ENCODE data around the gene SCGN.

The SCGN gene

DNA sequence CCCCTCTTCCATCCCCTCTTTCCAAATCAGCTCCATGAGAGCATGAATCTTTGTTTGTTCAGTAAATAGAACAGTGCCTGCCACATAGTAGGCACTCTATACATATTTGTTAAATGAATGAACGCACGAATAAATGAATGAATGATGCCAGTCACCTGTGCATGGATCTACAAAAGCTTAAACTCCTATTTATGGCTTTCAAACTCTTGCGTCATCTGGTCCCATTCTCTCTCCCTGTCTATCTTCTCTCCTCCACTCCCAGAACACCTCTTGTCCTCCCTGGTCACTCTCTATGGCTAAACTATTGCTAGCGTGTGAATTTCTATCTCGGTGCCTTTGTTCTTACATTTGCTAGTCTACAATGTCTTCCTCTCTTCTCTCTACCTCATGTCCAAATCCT lies 24.8 kb downstream of the SCGN start:
- TF ChIP-seq POLR2AphosphoS5 (IDR thresholded peaks at IDR 0.05; ENCODE audit: low read depth, low read length) (no peak), FOXP2 (optimal IDR thresholded peaks at IDR 0.05; ENCODE audit: borderline replicate concordance, extremely low read depth, extremely low read length, insufficient read depth) (no peak), SIN3A (IDR thresholded peaks at IDR 0.05; ENCODE audit: borderline replicate concordance, insufficient read depth, low read length) (no peak), TAF1 (IDR thresholded peaks at IDR 0.05; ENCODE audit: borderline replicate concordance, insufficient read depth, low read length) (no peak)
- TF ChIP-seq, protein P1, sequence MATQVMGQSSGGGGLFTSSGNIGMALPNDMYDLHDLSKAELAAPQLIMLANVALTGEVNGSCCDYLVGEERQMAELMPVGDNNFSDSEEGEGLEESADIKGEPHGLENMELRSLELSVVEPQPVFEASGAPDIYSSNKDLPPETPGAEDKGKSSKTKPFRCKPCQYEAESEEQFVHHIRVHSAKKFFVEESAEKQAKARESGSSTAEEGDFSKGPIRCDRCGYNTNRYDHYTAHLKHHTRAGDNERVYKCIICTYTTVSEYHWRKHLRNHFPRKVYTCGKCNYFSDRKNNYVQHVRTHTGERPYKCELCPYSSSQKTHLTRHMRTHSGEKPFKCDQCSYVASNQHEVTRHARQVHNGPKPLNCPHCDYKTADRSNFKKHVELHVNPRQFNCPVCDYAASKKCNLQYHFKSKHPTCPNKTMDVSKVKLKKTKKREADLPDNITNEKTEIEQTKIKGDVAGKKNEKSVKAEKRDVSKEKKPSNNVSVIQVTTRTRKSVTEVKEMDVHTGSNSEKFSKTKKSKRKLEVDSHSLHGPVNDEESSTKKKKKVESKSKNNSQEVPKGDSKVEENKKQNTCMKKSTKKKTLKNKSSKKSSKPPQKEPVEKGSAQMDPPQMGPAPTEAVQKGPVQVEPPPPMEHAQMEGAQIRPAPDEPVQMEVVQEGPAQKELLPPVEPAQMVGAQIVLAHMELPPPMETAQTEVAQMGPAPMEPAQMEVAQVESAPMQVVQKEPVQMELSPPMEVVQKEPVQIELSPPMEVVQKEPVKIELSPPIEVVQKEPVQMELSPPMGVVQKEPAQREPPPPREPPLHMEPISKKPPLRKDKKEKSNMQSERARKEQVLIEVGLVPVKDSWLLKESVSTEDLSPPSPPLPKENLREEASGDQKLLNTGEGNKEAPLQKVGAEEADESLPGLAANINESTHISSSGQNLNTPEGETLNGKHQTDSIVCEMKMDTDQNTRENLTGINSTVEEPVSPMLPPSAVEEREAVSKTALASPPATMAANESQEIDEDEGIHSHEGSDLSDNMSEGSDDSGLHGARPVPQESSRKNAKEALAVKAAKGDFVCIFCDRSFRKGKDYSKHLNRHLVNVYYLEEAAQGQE (IDR thresholded peaks at IDR 0.05; ENCODE audit: insufficient read depth in 1 of 2, low read depth in 2 of 2, low read length in 2 of 2) = no peak

DNA sequence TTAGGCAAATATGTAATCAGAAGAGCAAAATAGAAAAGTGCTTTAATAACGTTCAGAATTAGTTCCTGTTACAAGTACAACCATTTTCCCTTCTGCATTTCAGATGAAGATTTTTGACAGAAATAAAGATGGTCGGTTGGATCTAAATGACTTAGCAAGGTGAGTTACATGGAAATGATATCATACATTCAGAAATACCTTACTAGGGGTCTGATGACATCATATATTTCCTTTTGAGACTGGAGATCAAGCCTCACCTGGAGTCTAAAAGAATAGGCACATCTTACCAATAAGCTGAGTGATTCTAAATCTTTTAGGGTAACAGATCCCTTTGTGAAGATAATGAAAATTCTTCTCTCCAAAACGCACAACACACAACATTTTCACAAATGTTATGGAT lies 29.8 kb downstream of the SCGN start:
- TF ChIP-seq, protein P1 (IDR thresholded peaks at IDR 0.05; ENCODE audit: insufficient read depth in 1 of 2, low read depth in 2 of 2, low read length in 2 of 2) = no peak
- TF ChIP-seq POLR2AphosphoS5 (IDR thresholded peaks at IDR 0.05; ENCODE audit: low read depth, low read length) (no peak), FOXP2 (optimal IDR thresholded peaks at IDR 0.05; ENCODE audit: borderline replicate concordance, extremely low read depth, extremely low read length, insufficient read depth) (no peak), SIN3A (IDR thresholded peaks at IDR 0.05; ENCODE audit: borderline replicate concordance, insufficient read depth, low read length) (no peak), TAF1 (IDR thresholded peaks at IDR 0.05; ENCODE audit: borderline replicate concordance, insufficient read depth, low read length) (no peak)

DNA sequence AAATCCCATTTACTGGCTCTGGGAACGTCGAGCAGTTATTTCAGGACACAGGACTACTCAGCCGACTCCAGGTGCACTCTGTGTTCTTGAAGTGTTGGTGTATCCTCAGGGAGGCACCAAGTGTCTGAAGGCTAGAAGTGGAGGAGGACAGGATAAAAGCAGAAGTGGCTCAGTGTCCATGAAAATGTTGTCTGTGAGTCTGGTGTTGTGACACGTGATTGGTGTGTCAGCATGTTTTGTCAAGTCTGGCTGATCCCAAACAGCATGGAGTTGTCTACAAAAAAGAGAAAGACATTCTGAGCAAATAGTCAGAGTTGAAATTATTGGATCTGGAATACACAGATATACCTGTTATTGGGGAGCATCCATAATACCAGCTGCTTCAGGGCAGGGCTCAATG lies 30.3 kb downstream of the SCGN start:
- TF ChIP-seq FOXP2 (optimal IDR thresholded peaks at IDR 0.05; ENCODE audit: borderline replicate concordance, extremely low read depth, extremely low read length, insufficient read depth) = no peak

DNA sequence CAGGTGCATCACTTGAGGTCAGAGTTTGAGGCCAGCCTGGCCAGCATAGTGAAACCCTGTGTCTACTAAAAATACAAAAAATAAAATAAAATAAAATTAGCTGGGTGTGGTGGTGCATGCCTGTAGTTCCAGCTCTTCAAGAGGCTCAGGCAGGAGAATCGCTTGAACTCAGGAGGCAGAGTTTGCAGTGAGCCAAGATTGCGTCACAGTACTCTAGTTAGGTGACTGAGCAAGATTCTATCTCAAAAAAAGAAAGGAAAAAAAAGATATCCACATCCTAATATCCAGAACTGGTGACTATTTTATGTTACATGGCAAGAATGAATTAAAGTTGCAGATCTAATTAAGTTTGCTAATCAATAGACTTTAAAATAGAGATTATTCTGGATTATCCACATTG lies 32.5 kb downstream of the SCGN start:
- TF ChIP-seq FOXP2 (optimal IDR thresholded peaks at IDR 0.05; ENCODE audit: borderline replicate concordance, extremely low read depth, extremely low read length, insufficient read depth) = no peak
- no peak for TF ChIP-seq TAF1 (IDR thresholded peaks at IDR 0.05; ENCODE audit: borderline replicate concordance, insufficient read depth, low read length)
- TF ChIP-seq, protein P1 (IDR thresholded peaks at IDR 0.05; ENCODE audit: insufficient read depth in 1 of 2, low read depth in 2 of 2, low read length in 2 of 2) = no peak
- no peak for TF ChIP-seq SIN3A (IDR thresholded peaks at IDR 0.05; ENCODE audit: borderline replicate concordance, insufficient read depth, low read length)
- TF ChIP-seq POLR2AphosphoS5 (IDR thresholded peaks at IDR 0.05; ENCODE audit: low read depth, low read length) = no peak

DNA sequence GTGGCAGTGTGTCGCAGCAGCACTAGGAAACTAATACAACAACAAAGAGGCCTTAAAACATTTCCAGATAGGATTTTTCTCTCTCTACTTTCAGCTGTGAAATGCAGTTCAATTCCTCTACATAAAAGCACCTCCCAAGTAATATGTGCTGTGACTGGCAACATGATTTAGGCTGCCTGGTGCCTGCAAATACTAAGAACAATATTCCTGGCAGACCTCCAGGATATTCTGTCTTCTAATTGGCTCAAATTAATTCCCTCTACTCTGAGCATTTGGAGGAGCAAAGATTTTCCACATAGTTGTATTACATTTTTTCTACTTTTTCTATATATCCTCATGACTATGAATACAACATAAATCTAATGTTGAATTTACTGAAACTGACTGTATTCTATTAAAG lies 33.2 kb downstream of the SCGN start:
- no peak for TF ChIP-seq FOXP2 (optimal IDR thresholded peaks at IDR 0.05; ENCODE audit: borderline replicate concordance, extremely low read depth, extremely low read length, insufficient read depth)

DNA sequence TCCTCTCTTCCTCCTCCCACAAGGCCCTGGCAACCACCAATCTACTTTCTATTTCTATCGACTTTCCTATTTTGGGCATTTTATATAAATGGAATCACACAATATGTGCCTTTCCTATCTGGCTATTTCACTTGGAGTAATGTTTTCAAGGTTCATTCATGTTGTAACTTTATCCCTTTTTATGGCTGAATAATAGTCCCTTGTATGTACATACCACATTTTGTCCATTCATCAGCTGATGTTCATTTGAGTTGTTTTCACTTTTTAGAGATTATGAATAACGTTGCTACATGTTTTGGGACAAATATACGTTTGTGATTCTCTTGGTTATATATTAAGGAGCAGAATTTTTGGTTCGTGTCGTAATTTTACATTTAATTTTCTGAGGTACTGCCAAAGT lies 33.9 kb downstream of the SCGN start:
- TF ChIP-seq, protein P1 (IDR thresholded peaks at IDR 0.05; ENCODE audit: insufficient read depth in 1 of 2, low read depth in 2 of 2, low read length in 2 of 2) = no peak
- TF ChIP-seq TAF1 (IDR thresholded peaks at IDR 0.05; ENCODE audit: borderline replicate concordance, insufficient read depth, low read length) (no peak), POLR2AphosphoS5 (IDR thresholded peaks at IDR 0.05; ENCODE audit: low read depth, low read length) (no peak), SIN3A (IDR thresholded peaks at IDR 0.05; ENCODE audit: borderline replicate concordance, insufficient read depth, low read length) (no peak), FOXP2 (optimal IDR thresholded peaks at IDR 0.05; ENCODE audit: borderline replicate concordance, extremely low read depth, extremely low read length, insufficient read depth) (no peak)

All from PFSK-1 (cell line).